ENCODE measurements around the gene CMC2.

The CMC2 gene

DNA sequence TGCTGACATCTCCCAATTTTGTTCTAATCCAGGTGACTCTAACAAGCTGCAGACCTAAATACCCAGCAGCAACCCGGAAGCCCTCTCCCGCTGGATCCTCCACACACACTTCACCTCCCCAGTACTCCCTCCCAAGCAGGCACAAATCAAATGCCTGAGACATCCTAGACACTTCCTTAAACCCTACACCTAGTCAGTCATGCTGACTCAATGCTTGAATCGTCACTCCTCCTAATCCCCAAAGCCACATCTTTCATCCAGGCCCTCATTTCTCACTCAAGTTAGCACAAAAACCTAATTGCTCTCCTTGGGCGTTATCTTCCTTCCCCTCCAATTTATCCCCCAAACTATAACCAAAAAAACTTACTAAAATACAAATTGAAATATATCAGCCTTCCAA, 32.7 kb downstream of the CMC2 start:
- no peak for DNase-seq (ENCODE audit: low read depth)

DNA sequence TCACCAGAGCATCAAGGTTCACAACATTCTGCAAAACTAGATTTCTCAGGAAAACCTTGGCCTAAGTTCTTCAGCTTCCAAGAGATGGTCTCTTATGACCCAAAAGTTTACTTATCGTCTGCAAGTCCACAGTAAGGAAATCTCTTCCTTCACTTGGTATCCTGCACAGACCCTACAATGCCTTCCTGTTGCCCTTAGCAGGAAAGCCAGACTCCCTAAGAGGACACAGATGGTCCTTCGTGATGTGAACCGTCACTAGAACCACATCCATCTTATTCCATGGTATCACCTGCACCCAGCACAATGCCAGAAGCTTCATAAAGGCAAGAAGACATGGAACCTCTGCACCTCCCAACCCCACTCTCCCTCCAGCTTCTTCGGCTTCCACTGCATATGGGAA, 34.1 kb downstream of the CMC2 start:
- DNase-seq (ENCODE audit: low read depth): no peak

DNA sequence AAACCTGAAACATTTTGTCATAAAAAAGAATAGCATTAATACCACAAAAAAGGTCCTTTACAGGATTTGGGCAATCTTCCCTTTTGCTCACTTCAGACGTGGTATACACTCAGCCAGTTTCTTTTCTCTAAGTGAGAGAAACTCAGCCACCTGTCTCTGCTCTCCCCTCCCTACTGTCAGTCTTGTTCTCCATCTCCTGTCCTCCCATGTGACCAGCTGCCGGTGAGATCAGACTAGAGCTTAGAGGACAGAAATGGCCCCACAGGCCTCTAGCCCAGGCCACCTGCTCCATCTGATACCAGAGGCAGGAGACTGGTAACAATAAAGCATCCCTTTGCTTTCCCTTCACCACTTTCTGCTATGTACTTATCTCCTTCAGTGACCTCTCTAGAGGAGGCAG, 34.9 kb downstream of the CMC2 start:
- no peak for DNase-seq (ENCODE audit: low read depth)

DNA sequence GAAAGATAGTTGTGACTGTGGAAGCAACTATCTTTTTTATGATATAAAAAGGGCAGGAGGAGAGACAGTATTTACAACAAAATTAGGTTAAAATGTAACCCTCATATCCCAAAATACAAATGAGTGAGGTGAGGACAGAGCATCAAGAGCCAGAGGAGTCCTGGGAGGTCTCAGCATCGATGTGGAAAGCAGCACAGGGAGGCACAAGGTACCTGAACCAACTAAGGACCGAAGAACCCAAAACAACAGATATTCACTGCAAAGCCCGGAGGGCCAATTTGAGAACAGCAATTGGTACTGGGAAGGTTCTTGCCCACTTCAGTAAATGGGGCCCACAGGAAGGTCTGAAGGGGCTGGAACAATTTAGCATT, 37.6 kb downstream of the CMC2 start:
- no peak for DNase-seq (ENCODE audit: low read depth)

DNA sequence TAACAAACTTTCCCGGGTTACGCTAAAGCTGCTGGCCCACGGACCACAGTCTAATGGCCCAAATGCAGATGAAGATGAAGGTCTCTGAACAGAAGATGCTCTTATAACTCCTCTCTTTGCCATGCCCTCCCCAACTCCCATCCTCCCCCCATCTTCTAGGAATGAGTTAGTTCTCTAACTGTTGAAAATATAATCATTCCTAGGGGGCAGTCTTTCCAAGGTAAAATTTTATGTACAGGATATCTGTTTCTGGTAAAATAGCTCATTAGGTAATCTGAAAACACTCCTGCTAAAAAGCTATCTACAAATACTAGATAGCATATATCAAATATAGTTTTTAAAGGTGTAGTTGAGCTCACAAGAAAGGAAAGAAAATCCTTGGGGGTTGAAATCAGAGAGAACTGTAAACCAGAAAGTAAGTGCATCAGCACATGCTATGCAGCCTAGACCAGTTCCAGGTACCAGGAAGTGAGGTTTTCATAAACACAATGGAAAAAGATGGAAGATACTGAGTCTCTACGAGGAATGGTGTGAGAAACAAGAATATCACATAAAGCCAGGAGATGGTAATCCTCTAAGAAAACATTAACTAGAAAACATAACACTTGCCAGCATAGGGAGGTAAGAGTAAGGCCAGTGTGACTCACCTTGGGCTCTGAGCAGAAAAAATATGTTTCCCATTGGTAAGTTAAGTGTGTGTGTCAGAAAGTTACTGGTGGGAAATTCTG, 38.1 kb downstream of the CMC2 start:
- DNase-seq (ENCODE audit: low read depth): no peak

DNA sequence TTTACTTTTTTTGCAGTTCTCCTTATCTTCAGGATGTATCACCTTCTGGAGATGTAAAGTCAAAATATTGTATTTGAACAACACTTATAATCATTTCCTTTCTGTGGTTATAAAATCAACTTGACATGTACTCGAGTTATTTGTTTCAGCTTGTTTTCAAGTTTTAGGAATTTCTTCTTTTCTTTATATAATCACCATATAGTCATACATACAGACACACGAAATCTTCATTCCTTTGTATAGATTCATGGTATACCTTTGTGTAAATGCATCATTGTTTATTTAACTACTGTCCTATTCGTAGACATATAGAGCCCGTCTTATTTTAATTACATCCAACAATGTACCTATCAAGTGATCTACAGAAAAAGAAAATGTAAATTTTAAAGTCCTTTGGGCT, 40.1 kb downstream of the CMC2 start:
- DNase-seq (ENCODE audit: low read depth): no peak

DNA sequence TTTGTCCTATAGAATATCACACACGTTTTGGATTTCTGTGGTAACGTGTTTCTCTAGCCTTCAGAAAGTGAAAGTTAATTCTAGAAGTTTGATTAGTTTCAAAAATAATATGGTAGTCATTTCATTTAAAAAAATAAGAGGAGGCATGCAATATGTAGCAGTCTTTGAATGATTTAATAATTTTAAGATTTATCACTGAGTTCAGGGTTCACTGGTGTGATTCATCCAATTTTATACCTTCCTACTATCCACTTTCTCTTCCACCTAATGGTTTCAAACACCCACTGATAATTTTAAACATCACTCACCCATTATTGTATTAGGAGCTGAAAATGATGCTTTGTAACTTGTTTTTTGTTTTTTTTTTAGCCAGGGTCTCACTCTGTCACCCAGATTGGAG, 42.3 kb downstream of the CMC2 start:
- no peak for DNase-seq (ENCODE audit: low read depth)

DNA sequence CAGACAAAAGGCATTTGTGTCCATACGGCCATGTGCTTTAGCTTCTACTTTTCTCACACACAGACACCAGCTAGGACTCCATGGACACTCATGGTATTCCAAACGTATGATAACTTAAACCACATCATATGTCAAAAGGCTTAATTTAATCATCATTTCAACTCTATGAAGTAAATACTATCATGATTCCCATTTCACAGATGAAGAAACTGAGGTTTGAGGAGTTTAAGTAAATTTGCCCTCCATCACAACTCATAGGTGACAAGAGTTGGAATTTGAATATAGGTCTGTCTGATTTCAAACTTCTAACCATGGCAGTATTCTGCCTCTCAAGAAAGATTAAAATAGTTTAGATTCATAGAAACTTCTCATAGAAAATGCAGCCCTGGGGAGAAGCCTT, 43.8 kb downstream of the CMC2 start:
- DNase-seq (ENCODE audit: low read depth): no peak

DNA sequence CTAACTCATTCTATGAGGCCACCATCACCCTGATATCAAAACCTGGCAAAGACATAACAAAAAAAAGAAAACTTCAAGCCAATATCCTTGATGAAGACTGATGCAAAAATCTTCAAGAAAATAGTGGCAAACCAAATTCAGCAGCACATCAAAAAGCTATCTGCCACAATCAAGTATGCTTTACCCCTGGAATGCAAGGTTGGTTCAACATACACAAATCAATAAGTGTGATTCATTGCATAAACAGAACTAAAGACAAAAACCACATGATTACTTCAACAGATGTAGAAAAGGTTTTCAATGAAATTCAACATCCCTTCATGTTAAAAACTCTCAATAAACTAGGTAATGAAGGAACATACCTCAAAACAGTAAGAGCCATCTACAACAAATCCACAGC, 48.4 kb downstream of the CMC2 start:
- no peak for DNase-seq (ENCODE audit: low read depth)

DNA sequence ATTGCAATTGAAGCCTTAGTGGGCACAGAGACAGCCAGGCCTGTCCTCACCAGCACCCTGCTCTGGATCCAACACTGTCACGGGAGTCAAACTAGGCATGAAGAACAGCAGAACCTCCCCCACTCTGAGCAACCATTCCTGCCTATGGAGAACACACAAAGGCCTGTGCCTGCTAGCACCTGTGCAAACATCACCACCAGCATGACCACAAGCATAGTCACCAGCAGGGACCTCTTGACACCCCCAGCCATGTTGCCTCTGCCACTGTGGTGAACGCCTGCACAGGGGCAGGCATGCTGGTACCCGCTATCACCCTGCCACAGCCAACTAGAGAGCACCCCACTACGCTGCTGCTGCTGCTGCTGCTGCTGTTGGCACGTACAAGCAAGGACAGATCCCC, 51.7 kb downstream of the CMC2 start:
- no peak for DNase-seq (ENCODE audit: low read depth)

DNA sequence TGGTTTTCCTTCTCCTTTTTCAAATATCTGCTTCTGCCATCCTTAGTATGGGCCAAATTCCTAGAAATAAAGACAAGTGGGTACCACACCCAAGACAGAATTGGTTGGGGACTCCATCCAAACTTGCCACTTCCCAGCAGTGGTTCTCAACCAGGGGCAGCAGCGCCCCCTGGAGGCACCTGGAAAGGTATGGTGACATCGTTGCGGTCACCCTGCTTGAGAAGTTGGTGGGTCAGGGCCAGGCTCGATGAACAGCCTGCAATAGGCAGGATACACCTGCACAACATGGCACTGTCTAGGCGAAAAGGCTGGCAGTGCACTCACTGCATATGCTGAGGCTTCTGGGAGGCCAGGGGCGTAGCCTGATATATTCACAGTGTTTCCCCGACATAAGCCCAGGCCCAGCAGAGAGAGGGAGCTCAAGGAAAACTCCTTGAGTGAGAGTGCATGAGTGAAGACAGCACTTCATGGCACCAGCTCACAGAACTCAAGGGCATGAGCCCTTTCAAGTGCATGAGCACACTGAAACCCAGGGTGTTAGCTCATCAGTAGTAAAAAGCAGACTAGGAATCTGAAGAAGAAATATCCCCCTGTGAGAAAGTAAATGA, 57.7 kb downstream of the CMC2 start:
- no peak for DNase-seq (ENCODE audit: low read depth)

DNA sequence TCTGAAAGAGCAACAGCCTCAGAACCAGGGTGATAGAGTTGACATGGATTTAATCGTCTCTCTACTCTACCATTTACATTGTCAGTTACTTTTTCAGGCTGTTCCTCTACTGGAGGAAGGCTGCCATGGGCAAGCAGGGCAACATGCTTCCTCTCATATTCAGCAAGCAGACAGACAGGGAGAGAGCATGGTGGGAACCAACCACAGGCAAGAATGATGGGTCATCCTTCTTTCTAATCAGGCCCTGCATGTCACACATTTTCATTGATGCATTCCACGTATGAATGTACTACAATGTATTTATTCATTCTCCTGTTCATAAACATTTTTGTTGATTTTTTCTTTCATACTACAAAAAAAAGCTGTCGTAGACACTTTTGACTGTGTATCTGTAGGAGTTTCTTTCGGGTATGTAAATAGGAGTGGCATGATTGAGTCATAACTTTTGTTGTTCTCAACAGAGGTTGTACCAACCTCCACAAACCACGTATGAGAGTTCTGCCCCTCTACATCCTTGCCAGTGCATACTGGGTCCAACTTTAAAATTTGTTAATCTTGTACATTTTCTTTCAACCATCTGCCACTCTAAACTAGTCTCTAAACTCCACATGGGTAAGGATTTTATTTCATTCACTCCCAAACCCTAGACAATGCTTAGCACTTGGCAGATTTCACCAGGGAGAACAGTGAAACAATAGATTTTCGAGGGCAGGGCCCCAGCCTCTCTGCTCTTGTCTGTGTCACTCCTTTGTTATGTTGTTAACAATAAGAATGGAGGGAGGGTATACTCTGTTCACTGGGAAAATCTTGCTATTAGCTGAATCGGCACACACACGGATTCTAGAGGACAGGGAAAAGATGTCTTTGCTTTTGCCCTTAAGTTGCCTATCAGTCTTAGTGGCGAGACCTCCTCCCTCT, 58.7 kb downstream of the CMC2 start:
- DNase-seq (ENCODE audit: low read depth): no peak

DNA sequence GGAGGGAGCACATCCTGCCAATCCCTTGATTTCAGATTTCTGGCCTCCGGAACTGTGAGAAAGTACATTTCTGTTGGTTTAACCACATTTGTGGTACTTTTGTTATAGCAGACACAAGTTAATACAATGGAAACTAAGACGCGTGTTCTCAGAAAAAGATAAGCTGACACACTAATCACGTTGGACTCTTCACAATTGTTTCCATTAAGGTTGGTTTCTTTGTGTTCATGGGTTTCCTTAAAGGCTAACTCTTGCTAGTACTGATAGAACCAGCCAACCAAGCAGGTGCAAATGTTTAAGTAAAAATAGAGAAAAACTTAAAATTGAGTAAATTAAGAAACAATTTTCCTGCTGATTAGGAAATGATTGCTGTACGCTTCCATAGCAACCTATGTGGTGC, 59.4 kb downstream of the CMC2 start:
- no peak for DNase-seq (ENCODE audit: low read depth)

DNA sequence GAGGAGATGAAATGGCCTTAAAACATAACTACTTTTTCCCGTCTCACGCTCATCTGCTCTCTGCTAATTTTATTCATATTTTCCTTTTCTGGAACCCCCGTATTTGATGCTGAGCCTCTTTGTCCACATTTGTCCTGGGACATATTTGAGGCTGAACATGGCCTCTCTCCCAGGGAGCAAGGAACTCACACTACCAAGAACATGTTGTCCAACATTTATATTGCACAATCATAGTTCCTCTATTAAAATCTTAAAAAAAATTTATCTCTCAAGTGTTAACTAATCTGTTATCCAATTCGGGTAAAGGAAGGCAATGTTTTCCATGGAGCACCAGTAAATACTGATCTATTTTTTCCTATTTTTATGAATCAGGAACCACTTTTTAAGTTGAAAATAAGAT, 60.2 kb downstream of the CMC2 start:
- no peak for DNase-seq (ENCODE audit: low read depth)

DNA sequence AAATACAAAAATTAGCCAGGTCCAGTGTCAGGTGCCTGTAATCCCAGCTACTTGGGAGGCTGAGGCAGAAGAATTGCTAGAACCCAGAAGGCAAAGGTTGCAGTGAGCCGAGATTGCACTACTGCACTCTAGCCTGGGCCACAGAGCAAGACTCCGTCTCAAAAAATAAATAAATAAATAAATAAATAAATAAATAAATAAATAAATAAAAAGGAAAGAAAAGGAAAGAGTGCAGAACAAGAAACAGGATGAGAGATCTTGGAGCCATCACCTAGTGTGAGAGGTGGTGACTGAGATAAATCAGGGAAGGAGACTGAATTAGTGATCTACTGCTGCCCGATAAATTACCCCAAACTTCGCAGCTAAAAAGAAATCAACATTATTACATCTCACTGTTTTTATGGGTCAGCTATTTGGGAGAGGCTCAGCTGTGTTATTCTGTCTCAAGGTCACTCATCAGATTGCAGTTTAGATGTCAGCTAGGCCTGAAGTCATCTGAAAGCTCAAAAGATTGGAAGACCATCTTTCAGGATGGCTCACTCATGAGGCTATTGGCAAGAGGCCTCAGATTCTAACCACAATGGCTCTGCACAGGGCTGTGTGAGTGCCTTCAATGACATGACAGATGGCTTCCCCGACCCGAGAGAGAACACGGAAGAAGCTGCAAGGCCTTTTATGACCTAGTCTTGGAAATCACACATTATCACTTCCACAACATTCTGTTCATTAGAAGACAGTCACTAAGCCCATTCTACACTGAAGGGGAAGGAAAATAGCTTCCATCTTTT, 66.4 kb downstream of the CMC2 start:
- DNase-seq (ENCODE audit: low read depth): no peak

DNA sequence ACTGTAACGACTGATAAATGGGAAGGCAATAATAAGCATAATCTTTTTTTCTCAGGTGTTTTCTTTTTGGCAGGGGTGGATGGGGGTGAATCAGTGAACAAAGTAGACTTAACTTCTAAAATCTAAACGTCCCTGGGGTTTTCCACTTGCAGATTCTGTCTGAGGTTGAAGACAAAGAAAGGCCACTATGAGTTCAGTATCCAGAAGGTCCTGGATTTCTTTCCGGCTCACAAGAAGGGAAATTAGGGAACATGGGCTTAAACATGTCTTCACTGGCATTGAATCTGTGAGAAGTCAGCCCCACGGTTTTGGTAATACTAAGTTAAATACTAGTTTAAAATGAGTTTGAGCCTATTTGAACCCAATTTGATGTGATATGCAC, 67.8 kb downstream of the CMC2 start:
- no peak for DNase-seq (ENCODE audit: low read depth)

DNA sequence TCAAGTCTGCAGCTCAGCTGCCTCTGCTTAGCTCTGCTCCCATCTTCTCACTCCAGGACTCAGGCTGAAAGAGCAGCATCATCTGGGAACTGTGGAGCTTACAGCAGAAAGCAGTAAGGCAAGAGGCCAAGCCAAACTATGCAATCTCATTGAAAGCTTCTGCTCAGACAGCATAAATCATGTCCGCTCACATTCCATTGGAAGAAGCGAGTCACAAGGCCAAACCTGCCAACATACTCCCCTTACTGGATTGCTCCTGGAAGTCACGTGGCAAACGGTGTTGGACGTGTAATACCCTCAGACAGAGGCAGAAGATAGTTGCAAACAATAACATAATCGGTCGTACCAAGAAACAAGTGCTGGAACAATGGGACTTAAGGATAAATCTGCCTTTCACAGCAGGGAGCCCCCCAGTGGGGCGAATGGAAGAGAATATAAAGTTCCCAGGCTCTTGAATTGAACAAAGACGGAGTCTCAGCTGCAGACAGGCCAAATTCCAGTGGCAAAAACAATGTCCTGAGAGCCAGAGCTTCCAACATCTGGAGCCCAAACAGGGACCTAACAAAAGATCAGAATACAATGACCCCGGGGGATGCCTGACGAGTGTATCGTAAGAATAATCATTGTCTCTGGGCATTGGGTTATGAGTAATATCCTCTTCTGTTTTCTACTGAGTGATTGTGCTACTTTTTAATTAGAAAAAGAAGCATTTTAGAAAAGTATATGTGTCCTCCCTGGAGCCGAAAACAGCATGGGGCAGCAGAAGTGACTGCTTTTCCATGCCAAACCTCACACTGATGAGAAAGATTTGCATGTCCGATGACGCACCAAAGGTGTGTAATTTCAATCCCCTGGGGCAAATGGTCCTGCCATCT, 68.4 kb downstream of the CMC2 start:
- DNase-seq (ENCODE audit: low read depth): no peak

DNA sequence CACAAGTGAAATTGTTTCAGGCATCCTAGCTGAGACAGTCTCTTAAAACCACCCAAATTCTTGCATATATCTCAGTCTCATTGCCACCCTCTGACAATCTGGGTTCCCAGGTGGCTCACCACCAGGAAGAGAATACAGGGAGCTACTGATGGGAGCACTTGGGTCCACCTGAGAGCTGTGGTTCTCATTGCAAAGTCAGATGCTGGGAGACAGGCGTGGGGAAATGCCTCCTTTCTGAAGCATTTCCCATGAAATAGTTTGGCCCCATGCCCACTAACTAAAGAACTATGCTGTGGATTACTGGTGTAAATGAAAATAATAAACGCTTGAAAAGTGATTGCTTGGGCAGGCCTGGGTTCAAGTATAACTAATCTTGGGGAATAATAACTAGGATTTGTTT, 70.3 kb downstream of the CMC2 start:
- no peak for DNase-seq (ENCODE audit: low read depth)

DNA sequence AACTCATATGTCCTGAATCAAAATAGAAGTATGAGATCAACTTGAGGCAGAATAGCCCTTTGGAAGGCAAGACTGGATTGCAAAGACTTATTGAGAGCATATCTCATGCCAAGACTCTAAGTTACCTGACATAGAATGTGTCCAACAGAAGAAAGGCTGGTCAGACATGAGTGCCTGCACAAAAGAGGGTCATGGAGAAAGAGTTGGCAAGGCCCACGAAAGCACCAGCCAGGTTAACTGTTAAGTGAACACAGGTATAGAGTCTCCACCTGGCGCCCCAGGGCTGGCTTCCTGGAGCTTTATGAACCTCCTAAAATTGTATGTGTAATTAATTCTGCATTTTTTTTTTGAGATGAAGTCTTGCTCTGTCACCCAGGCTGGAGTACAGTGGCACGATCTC, 71.0 kb downstream of the CMC2 start:
- no peak for DNase-seq (ENCODE audit: low read depth)

DNA sequence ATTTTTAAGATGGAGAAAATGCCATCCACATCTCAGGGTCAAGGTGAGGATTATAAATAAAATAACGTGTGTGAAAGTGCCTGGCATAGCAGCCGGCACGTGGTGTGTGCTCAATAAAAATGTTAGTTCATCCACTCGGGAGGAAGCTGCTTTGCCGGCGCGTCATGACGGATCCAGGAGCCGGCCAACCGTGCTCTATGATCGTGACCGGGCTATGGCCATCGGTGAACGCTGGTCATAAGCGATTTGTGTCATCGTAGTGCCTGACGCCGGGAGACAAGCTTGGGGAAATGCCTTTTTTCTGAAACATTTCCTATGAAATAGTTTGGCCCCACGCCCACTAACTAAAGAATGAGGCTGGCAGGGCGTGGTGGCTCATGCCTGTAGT, 74.0 kb downstream of the CMC2 start:
- DNase-seq (ENCODE audit: low read depth): no peak

All from stimulated activated CD8-positive, alpha-beta memory T cell treated with anti-CD3 and anti-CD28 coated beads, Interleukin-12 subunit alpha, Interleukin-12 subunit beta, amount 100 ng/mL, for 4 hours (primary cell).